NT2/D1 (cell line): ENCODE results near the gene PRSS1.
"Not testable (repeated sequence)": the region's sequence is repeated elsewhere in the genome, so short reads cannot be mapped to it uniquely, and the experiment has no call there.

Source experiments
- DNase-seq: peaks from one replicate; pipeline ENCODE4 v3.0.0-alpha.2; 2011; ENCODE audit warnings: low read depth, low spot score
- H3K27me3 ChIP-seq: 2 replicates; pipeline ENCODE4 v1.6.0; 2011; ENCODE audit warnings: mild to moderate bottlenecking; ENCODE audit not compliant: insufficient read length, insufficient read depth
- H3K36me3 ChIP-seq: 2 replicates; pipeline ENCODE4 v1.6.1; 2011; ENCODE audit warnings: mild to moderate bottlenecking, low read length, mixed read lengths; ENCODE audit not compliant: insufficient read depth, insufficient read length
- H3K4me1 ChIP-seq: 2 replicates; pipeline ENCODE4 v1.5.1; 2011; ENCODE audit not compliant: insufficient read depth, insufficient read length
- H3K4me3 ChIP-seq: 2 replicates; pipeline ENCODE4 v1.5.1; 2011; ENCODE audit warnings: low read depth; ENCODE audit not compliant: insufficient read length
- H3K9ac ChIP-seq: 2 replicates; pipeline ENCODE4 v1.6.0; 2011; ENCODE audit warnings: low read depth; ENCODE audit not compliant: insufficient read length
- H3K9me3 ChIP-seq: 2 replicates; pipeline ENCODE4 v1.5.1; 2011; ENCODE audit warnings: mild to moderate bottlenecking, low read length; ENCODE audit not compliant: insufficient read depth
- SUZ12 ChIP-seq: IDR thresholded peaks from 2 replicates; pipeline ENCODE4 v1.6.1; 2011; ENCODE audit not compliant: insufficient read length, insufficient read depth; ENCODE audit errors: extremely low read depth
- YY1 ChIP-seq: IDR thresholded peaks from 2 replicates; pipeline ENCODE4 v1.6.1; 2011; ENCODE audit not compliant: insufficient read length, insufficient read depth
- ZNF274 ChIP-seq: IDR thresholded peaks from 2 replicates; pipeline ENCODE4 v1.6.1; 2011; ENCODE audit warnings: mild to moderate bottlenecking, low read depth, low read length

The PRSS1 gene

DNA sequence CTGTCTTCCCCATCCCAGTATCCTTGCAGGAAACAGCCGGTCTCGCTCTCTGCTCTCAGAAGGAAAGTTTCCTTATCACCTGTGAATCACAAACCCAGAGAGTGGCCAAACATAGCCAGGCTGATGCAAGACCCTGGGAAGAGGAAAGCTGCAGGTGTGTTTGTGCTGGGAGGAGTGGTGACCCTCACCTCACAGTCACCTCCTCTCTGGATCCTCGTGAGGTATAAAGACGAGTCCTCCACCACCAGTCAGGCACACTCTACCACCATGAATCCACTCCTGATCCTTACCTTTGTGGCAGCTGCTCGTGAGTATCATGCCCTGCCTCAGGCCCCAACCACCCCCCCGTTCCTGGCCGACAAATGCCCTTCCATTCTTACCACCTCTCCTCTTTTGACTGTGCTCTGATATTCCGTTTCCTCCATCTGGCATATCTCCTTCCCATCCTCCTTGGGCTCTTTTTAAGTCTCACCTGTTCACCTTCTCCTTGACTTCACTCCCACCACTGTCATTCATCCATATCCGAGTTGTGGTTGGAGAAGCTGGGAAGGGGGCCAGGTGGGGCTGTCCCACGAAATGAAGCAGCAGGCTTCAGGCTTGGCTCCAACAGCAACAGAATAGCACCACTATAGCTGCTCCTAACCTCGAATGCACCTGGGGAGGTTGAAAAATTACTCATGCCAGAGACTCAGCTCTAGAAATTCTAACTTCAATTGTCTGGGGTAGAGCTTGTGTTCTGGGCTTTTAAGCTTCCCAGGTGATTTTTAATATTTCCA lies at the start of gene PRSS1:
Gene PRSS1 (plus strand): TSS at position 255 of the 776 bp plus-strand sequence. CDS start 13 bp downstream, at position 268.
- H3K27me3 ChIP-seq, result no peaks in the 10 kb centered on the region
- no peak within 1 kb of the TSS for H3K9ac ChIP-seq

DNA sequence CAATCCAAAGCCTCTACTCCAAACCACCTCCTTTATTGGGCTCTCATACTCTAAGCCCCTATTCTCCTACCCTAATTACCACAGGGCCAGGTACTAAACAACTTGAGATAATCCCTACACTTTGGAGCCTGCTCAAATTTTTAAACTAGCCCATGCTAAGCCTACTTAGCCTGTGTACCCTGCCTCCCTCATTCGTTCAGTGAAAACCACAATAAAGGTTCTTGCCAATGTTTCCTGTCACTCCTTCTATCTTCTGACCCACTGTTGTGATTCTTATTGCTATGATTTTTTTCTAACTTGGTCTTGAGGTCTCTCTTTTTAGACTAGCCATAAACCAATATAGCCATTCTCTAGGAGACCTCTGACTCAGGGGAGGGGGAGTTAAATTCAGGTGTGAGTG lies 48.3 kb upstream of the PRSS1 start:
- DNase-seq, H3K27me3 ChIP-seq, H3K9ac ChIP-seq, H3K36me3 ChIP-seq, H3K4me3 ChIP-seq, H3K4me1 ChIP-seq: not testable (repeated sequence)
- H3K9me3 ChIP-seq, result peaks cover 22% of the 10 kb centered on the region

More for the DNA sequence above, at the start of gene PRSS1:
- no peak for DNase-seq
- Histone ChIP-seq H3K4me3 (no peak within 1 kb of the TSS), H3K4me1 (no peaks in the 10 kb centered on the region), H3K9me3 (no peaks in the 10 kb centered on the region), H3K36me3 (no peaks in the 10 kb centered on the region)
- TF ChIP-seq YY1, result no peak
- no peak for TF ChIP-seq SUZ12
- TF ChIP-seq ZNF274, result no peak

DNA sequence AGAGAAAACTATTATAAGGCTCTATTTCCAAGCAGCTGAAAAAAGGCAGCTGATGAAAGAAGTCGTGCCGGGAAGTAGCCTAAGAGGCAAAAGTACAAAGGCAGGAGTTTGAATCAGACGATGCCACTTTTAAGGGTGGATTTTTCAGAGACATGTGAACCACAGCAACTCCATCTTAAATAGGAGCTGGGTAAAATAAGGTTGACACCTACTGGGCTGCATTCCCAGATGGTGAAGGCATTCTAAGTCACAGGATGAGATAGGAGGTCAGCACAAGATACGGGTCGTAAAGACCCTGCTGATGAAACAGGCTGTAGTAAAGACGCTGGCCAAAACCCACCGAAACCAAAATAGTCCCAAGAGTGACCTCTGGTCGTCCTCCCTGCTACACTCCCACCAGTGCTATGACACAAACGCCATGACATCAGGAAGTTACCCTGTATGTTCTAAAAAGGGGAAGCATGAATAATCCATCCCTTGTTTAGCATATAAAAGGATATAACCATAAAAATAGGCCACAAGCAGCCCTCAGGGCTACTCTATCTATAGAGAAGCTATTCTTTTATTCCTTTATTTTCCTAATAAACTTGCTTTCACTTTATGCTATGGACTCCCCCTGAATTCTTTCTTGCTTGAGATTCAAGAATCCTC lies 45.5 kb upstream of the PRSS1 start:
- Histone ChIP-seq H3K4me3 (no peak overlapping the region), H3K9me3 (peaks cover 6% of the 10 kb centered on the region; the same call in 1 of the 2 replicates), H3K36me3 (no peaks in the 10 kb centered on the region), H3K9ac (no peak overlapping the region), H3K4me1 (no peaks in the 10 kb centered on the region), H3K27me3 (no peaks in the 10 kb centered on the region)
- TF ChIP-seq SUZ12 (no peak), ZNF274 (no peak), YY1 (no peak)
- no peak for DNase-seq

DNA sequence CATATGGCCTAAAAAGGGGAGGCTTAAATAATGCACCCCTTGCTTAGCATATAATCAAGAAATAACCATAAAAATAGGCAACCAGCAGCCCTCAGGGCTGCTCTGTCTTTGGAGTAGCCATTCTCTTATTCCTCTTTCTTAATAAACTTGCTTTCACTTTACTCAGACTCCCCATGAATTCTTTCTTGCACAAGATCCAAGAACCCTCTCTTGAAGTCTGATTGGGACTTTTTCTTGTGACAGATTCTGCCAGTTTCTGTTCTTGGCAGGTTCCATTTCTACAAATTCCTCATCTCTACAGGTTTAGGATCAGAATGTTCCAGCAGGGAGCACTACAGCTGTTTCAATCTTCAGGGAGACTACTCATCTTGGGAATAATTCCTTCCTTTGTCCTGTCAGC lies 40.5 kb upstream of the PRSS1 start:
- not testable (repeated sequence) for H3K9ac ChIP-seq, H3K9me3 ChIP-seq, DNase-seq, H3K27me3 ChIP-seq, H3K4me3 ChIP-seq, H3K36me3 ChIP-seq, H3K4me1 ChIP-seq

DNA sequence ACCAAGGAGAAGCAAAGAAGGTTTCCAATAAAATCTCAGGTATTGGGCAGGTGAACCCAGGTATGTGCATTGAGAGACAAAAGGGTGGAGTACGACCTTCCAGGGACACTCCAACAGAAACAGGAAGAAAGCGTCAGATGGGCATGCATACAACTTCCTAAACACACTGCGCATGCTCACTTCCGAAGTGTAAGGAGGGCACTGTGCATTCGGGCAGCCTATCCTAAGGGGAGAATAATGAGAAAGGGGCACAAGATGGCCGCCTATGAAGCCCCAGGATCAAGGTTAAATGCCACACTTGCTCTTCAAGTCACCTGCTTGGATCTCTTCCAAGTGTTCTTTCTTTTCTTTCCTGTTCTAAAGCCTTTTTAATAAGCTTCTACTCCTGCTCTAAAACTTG lies 39.4 kb upstream of the PRSS1 start:
- no peak for DNase-seq
- H3K4me3 ChIP-seq, result no peak overlapping the region
- H3K36me3 ChIP-seq, result no peaks in the 10 kb centered on the region
- H3K9ac ChIP-seq, result no peak overlapping the region
- TF ChIP-seq ZNF274, result no peak
- TF ChIP-seq YY1, result no peak
- TF ChIP-seq SUZ12, result no peak
- no peaks in the 10 kb centered on the region for H3K9me3 ChIP-seq
- no peaks in the 10 kb centered on the region for H3K27me3 ChIP-seq
- no peaks in the 10 kb centered on the region for H3K4me1 ChIP-seq

DNA sequence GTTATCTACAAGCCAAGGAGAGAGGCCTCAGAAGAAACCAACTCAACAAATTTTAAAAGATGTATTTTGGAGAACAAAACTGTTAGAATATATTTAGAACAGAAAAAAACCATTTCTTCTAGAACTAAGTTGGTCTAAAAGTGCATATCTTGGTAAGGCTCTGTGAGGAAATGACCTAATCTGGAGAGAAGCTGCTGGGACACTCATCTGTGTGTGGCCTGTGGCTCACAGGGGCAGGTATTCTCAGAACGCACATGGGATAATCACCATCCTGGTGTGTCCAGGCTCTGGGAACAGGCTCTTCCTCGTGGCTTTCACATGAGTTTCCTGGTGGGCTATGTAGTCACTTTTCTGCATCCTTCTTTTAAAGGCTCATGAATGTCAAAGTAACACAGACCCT lies 38.1 kb upstream of the PRSS1 start:
- TF ChIP-seq YY1 (no peak), SUZ12 (no peak), ZNF274 (no peak)
- H3K4me1 ChIP-seq, result no peaks in the 10 kb centered on the region
- H3K4me3 ChIP-seq, result no peak overlapping the region
- H3K9me3 ChIP-seq, result no peaks in the 10 kb centered on the region
- no peaks in the 10 kb centered on the region for H3K27me3 ChIP-seq
- H3K36me3 ChIP-seq, result no peaks in the 10 kb centered on the region
- no peak for DNase-seq
- no peak overlapping the region for H3K9ac ChIP-seq

DNA sequence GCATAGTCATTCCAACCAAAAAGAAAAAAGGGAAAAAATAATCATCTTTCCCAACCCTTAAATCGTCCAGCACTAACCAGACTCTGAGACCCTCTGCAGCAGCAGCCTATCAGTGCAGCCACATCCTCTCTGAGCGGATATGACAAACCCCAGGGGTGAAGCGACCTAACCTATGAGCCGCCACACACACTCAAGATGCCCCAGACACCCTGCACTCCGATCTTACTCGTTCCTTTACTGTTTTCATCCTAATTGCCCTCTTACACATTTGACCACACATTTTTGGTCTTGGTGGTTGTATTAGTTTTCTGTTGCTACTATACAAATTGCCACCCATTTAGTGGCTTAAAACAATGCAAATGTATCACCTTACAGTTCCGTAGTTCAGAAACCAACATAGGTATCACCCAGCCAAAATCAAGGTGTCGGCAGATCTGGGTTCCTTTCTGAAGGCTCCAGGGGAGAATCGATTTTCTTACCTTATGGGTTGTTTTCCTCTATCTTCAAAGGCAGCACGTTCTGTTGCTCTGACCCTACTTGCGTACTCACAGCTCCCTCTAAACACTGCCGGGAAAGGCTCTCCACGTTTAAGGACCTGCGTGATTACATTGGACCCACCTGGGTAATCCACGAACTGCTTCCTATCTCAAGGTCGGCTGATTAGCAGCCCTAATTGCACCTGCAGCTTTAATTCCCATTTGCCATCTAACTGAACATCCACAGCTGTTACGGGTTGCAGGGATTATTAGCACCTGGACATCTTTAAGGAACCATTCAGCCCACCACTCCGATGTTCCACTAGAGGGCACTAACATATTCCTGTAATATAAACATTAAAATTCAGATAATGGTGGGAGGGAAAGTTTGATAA lies 37.3 kb upstream of the PRSS1 start:
- no peaks in the 10 kb centered on the region for H3K27me3 ChIP-seq

More for the DNA sequence above, 37.3 kb upstream of the PRSS1 start:
- Histone ChIP-seq H3K4me3 (no peak overlapping the region), H3K4me1 (no peaks in the 10 kb centered on the region), H3K36me3 (no peaks in the 10 kb centered on the region), H3K9ac (no peak overlapping the region), H3K9me3 (no peaks in the 10 kb centered on the region)
- TF ChIP-seq SUZ12, result no peak
- no peak for TF ChIP-seq YY1
- TF ChIP-seq ZNF274, result no peak
- no peak for DNase-seq
